ENCODE measurements around the gene HIGD2A.

The HIGD2A gene

DNA sequence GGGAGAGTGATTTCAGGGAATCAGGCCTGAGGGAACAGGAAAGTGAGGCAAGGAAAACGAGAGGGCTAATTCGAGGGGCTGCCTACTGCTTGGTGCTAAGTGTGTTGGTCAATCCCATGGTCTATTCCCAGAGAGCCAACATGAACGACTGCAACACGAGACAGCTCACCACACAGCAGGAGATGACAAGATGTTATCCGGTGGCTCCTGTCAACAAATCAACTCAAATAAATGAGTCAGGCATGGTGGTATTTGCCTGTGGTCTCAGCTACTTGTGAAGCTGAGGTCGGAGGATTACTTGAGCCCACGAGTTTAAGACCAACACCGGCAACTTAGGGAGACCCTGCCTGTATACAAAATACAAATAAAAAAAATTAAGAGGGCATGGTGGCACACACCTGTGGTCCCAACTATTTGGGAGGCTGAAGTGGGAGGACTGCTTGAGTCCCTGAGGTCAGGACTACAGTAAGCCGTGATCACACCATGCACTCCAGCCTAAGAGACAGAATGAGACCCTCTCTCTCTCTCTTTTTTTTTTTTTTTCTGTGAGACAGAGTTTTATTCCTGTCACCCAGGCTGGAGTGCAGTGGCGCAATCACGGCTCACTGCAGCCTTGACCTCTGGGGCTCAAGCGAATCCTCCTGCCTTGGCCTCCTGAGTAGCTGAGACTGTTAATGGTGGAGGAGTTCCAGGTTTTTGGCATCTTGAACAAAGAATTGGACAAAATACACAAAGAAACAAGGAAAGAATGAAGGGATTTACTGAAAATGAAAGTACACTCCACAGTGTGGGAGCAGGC, 50.6 kb downstream of the HIGD2A start:
- Mint-ChIP-seq H3K9me3 (no peaks in the 10 kb centered on the region), H3K36me3 (no peaks in the 10 kb centered on the region), H3K27ac (no peak overlapping the region), H3K27me3 (peaks cover 20% of the 10 kb centered on the region), H3K4me3 (no peak overlapping the region), H3K4me1 (peaks cover 11% of the 10 kb centered on the region)
- no peak for ATAC-seq

Measured in stimulated activated memory B cell treated with anti-CD40 and anti-IgM and Interleukin-4, amounts not matched to agents 10 μg/mL and 1 μg/mL and 100 μg/mL, for 72 hours (primary cell).